Measurements from ENCODE around the gene CEP83. TPM values are rescaled to one million over a fixed set of nuclear protein-coding genes. Genes with fewer than 3 reads are reported as not detected.

CEP83 gene
- total and polyA plus RNA-seq, 2 donors (not counting 1 experiment from before 2014, with no cell fraction given), result 7.8 to 13.5 TPM

GRCh38 chr12:94273272-94273671 lies 186.4 kb downstream of the CEP83 start:
- no peak for DNase-seq (ENCODE audit: low read depth in 2 of 2)
- H3K4me1 ChIP-seq (ENCODE audit: control insufficient read depth, extremely low read depth, insufficient read depth, low read length), result peaks cover 6% of the 10 kb centered on the region
- H3K9ac ChIP-seq (ENCODE audit: insufficient read depth, low read length), result no peak overlapping the region
- H3K27ac ChIP-seq (ENCODE audit: insufficient read depth, low read length), result no peak overlapping the region
- TF ChIP-seq CTCF (conservative IDR thresholded peaks at IDR 0.05 in 1 of 2, IDR thresholded peaks at IDR 0.05 in 1 of 2; ENCODE audit: low read depth in 1 of 2, low read length in 2 of 2) (no peak), EZH2 (IDR thresholded peaks at IDR 0.05; ENCODE audit: low read length, missing control alignments) (no peak)
- H3K9me3 ChIP-seq (ENCODE audit: control insufficient read depth, insufficient read depth, low read depth, low read length), result no peaks in the 10 kb centered on the region
- no peak overlapping the region for H2AFZ ChIP-seq (ENCODE audit: low read length)
- H3K4me3 ChIP-seq (replicated peaks in 1 of 4; ENCODE audit: control extremely low read depth in 1 of 4, insufficient read depth in 1 of 4, low read depth in 3 of 4, low read length in 4 of 4), result no peak overlapping the region
- no peaks in the 10 kb centered on the region for H3K27me3 ChIP-seq (ENCODE audit: control insufficient read depth, insufficient read depth, low read length)
- H3K36me3 ChIP-seq (ENCODE audit: control insufficient read depth, insufficient read depth, low read length), result no peaks in the 10 kb centered on the region
- no peak overlapping the region for H3K4me2 ChIP-seq (ENCODE audit: extremely low read depth, insufficient read depth, low read length)
- H4K20me1 ChIP-seq (ENCODE audit: control insufficient read depth, extremely low read depth, insufficient read depth, low read length), result no peaks in the 10 kb centered on the region
- H3K79me2 ChIP-seq (ENCODE audit: control insufficient read depth, insufficient read depth, low read length), result no peaks in the 10 kb centered on the region

- H3K4me2 ChIP-seq (ENCODE audit: extremely low read depth, insufficient read depth, low read length), result no peak overlapping the region
- H3K4me1 ChIP-seq (ENCODE audit: control insufficient read depth, extremely low read depth, insufficient read depth, low read length), result peaks cover 12% of the 10 kb centered on the region
- no peaks in the 10 kb centered on the region for H4K20me1 ChIP-seq (ENCODE audit: control insufficient read depth, extremely low read depth, insufficient read depth, low read length)
- no peaks in the 10 kb centered on the region for H3K9me3 ChIP-seq (ENCODE audit: control insufficient read depth, insufficient read depth, low read depth, low read length)
- no peaks in the 10 kb centered on the region for H3K79me2 ChIP-seq (ENCODE audit: control insufficient read depth, insufficient read depth, low read length)
- TF ChIP-seq CTCF (conservative IDR thresholded peaks at IDR 0.05 in 1 of 2, IDR thresholded peaks at IDR 0.05 in 1 of 2; ENCODE audit: low read depth in 1 of 2, low read length in 2 of 2) (no peak), EZH2 (IDR thresholded peaks at IDR 0.05; ENCODE audit: low read length, missing control alignments) (no peak)
- H3K27me3 ChIP-seq (ENCODE audit: control insufficient read depth, insufficient read depth, low read length), result no peaks in the 10 kb centered on the region
- H3K4me3 ChIP-seq (replicated peaks in 1 of 4; ENCODE audit: control extremely low read depth in 1 of 4, insufficient read depth in 1 of 4, low read depth in 3 of 4, low read length in 4 of 4), result no peak overlapping the region
- DNase-seq (ENCODE audit: low read depth in 2 of 2), result no peak
- no peaks in the 10 kb centered on the region for H3K36me3 ChIP-seq (ENCODE audit: control insufficient read depth, insufficient read depth, low read length)
- H3K9ac ChIP-seq (ENCODE audit: insufficient read depth, low read length), result no peak overlapping the region
- no peak overlapping the region for H3K27ac ChIP-seq (ENCODE audit: insufficient read depth, low read length)
- no peak overlapping the region for H2AFZ ChIP-seq (ENCODE audit: low read length)
These were observed 187.4 kb downstream of the CEP83 start for GRCh38 chr12:94272280-94272679.

- no peaks in the 10 kb centered on the region for H3K27me3 ChIP-seq (ENCODE audit: control insufficient read depth, insufficient read depth, low read length)
- H3K4me3 ChIP-seq (replicated peaks in 1 of 4; ENCODE audit: control extremely low read depth in 1 of 4, insufficient read depth in 1 of 4, low read depth in 3 of 4, low read length in 4 of 4), result no peak overlapping the region
- no peaks in the 10 kb centered on the region for H3K79me2 ChIP-seq (ENCODE audit: control insufficient read depth, insufficient read depth, low read length)
- peak in 1 of 2 donors; percentile 15 for DNase-seq (ENCODE audit: low read depth in 2 of 2)
- H3K27ac ChIP-seq (ENCODE audit: insufficient read depth, low read length), result no peak overlapping the region
- H4K20me1 ChIP-seq (ENCODE audit: control insufficient read depth, extremely low read depth, insufficient read depth, low read length), result no peaks in the 10 kb centered on the region
- H3K9ac ChIP-seq (ENCODE audit: insufficient read depth, low read length), result no peak overlapping the region
- H3K36me3 ChIP-seq (ENCODE audit: control insufficient read depth, insufficient read depth, low read length), result no peaks in the 10 kb centered on the region
- no peak overlapping the region for H2AFZ ChIP-seq (ENCODE audit: low read length)
- no peaks in the 10 kb centered on the region for H3K9me3 ChIP-seq (ENCODE audit: control insufficient read depth, insufficient read depth, low read depth, low read length)
- TF ChIP-seq EZH2 (IDR thresholded peaks at IDR 0.05; ENCODE audit: low read length, missing control alignments), result no peak
- TF ChIP-seq CTCF (conservative IDR thresholded peaks at IDR 0.05 in 1 of 2, IDR thresholded peaks at IDR 0.05 in 1 of 2; ENCODE audit: low read depth in 1 of 2, low read length in 2 of 2), result no peak
- H3K4me2 ChIP-seq (ENCODE audit: extremely low read depth, insufficient read depth, low read length), result no peak overlapping the region
- H3K4me1 ChIP-seq (ENCODE audit: control insufficient read depth, extremely low read depth, insufficient read depth, low read length), result peaks cover 17% of the 10 kb centered on the region
These were observed 188.3 kb downstream of the CEP83 start for GRCh38 chr12:94271351-94271750.

Measured in fibroblast of lung (primary cell).